Adrenal gland (tissue), 5 donors: ENCODE data around the gene SAMD4B.

ENCODE experiments used
- POLR2A ChIP-seq, 2 donors: fragments of 450-650 bp; IDR thresholded peaks; one replicate each; pipeline ENCODE4 v1.6.1; 2017; ENCODE audit warnings: antibody characterized with exemption in 2 of 2, mild to moderate bottlenecking in 2 of 2, moderate library complexity in 1 of 2
- TF ChIP-seq, protein P1 (sequence below), 6 experiments: fragments of 450-650 bp in 4 of 6; fragments of 200-600 bp in 2 of 6; sonication (generic) in 1 of 6; IDR thresholded peaks; 1 replicate in 5 of 6; 2 replicates in 1 of 6; pipeline versions ENCODE4 v1.5.1 to v1.8.0; 2016 to 2021; ENCODE audit warnings: antibody characterized with exemption in 6 of 6, mild to moderate bottlenecking in 2 of 6, moderate library complexity in 1 of 6
- donor health status: DM: no; HTN: no; CAD: no.

DNA sequence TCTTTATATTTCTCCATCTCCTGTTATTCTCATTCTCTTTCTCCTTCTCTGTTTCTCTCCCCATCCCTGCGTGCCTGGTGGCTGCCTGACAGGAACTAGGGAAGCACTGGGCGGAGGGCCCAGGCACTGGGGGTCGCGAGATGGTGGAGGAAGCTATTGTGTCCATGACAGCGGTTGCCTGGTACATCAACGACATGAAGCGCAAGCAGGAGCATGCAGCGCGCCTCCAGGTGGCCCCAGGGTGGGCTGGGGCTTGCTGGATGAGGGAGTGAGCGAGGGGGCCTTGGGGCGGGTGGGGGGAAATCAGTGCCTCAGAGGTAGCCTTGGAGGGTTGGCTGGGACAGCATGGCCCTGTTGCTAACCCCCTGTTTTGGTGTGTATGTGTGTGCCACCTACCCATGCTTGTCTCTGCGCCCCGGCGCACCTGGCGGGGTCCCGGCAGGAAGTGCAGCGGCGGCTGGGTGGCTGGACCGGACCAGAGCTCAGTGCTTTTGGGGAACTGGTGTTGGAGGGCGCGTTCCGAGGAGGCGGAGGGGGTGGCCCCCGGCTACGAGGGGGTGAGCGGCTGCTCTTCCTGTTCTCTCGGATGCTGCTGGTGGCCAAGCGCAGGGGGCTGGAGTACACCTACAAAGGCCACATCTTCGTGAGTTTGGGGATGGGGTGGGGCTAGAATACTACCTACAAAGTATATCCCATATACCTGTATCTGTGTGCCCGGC lies 75.4 kb downstream of the SAMD4B start:
- TF ChIP-seq, protein P1, sequence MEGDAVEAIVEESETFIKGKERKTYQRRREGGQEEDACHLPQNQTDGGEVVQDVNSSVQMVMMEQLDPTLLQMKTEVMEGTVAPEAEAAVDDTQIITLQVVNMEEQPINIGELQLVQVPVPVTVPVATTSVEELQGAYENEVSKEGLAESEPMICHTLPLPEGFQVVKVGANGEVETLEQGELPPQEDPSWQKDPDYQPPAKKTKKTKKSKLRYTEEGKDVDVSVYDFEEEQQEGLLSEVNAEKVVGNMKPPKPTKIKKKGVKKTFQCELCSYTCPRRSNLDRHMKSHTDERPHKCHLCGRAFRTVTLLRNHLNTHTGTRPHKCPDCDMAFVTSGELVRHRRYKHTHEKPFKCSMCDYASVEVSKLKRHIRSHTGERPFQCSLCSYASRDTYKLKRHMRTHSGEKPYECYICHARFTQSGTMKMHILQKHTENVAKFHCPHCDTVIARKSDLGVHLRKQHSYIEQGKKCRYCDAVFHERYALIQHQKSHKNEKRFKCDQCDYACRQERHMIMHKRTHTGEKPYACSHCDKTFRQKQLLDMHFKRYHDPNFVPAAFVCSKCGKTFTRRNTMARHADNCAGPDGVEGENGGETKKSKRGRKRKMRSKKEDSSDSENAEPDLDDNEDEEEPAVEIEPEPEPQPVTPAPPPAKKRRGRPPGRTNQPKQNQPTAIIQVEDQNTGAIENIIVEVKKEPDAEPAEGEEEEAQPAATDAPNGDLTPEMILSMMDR (IDR thresholded peaks at IDR 0.05): no peak
- no peak for TF ChIP-seq POLR2A (IDR thresholded peaks at IDR 0.05)
